H1 (cell line): ENCODE measurements around the gene AK5. TPM values are rescaled to one million over a fixed set of nuclear protein-coding genes. Genes with fewer than 3 reads are reported as not detected.

Experiments used
- CEBPB ChIP-seq: IDR thresholded peaks from 2 replicates; pipeline ENCODE4 v1.6.1; 2012; ENCODE audit warnings: low read depth, low read length
- FOSL1 ChIP-seq: IDR thresholded peaks from 2 replicates; pipeline ENCODE4 v1.6.1; 2011; ENCODE audit warnings: mild to moderate bottlenecking, low read depth, low read length, moderate library complexity; ENCODE audit not compliant: insufficient read depth
- HDAC2 ChIP-seq, 2 experiments: fragments of 300-600 bp in 1 of 2; sonication (generic) in 1 of 2; IDR thresholded peaks; 2 replicates each; pipeline ENCODE4 v1.6.1; 2011 to 2012; ENCODE audit warnings: low read depth in 2 of 2, low read length in 2 of 2, mild to moderate bottlenecking in 2 of 2, moderate library complexity in 2 of 2, borderline replicate concordance in 1 of 2, inconsistent platforms in 1 of 2
- HDAC6 ChIP-seq: IDR thresholded peaks from one replicate; pipeline ENCODE4 v1.7.1; 2012; ENCODE audit warnings: low read depth, mild to moderate bottlenecking, inconsistent platforms, low read length, moderate library complexity
- JUND ChIP-seq: IDR thresholded peaks from 2 replicates; pipeline ENCODE4 v1.6.1; 2011; ENCODE audit warnings: mild to moderate bottlenecking, improper control_type of control experiment, low read length
- KDM5A ChIP-seq: fragments of 200-600 bp; IDR thresholded peaks from 2 replicates; pipeline ENCODE4 v1.7.1; 2012; ENCODE audit warnings: mild to moderate bottlenecking, low read length, inconsistent platforms, mixed read lengths
- SP4 ChIP-seq: IDR thresholded peaks from 2 replicates; pipeline ENCODE4 v1.6.1; 2012; ENCODE audit warnings: low read length, inconsistent platforms
- polyA plus RNA-seq, 7 experiments: library from polyadenylated mRNA; depleted of rRNA in 3 of 7; stranded (reverse) in 5 of 7; unstranded in 2 of 7; fragments of >200 nt in 5 of 7; fragments of 200-250 nt in 2 of 7; gene quantifications; 1 replicate in 5 of 7; 2 replicates in 1 of 7; 4 replicates in 1 of 7; pipeline versions ENCODE4 v1.2.1 to v1.2.3, GENCODE V29; 2011 to 2013; ENCODE audit warnings: missing spikeins in 2 of 7, mixed read lengths in 2 of 7
- total RNA-seq: library from RNA; stranded (reverse); fragmentation: NEBNext Ultra II Directional; extraction: Animal tissue kit (Norgen Biotek cat#: 25700); gene quantifications from 2 replicates; pipeline ENCODE4 v1.2.1, GENCODE V29; 2021

The AK5 gene
- total and polyA plus RNA-seq, 2 of the 8 experiments (the other 6 are each of a cell fraction or from before 2014, with no cell fraction given): 2.0 to 7.1 TPM

GRCh38 chr1:77350012-77350770 is 68.4 kb downstream of the AK5 start (continued):
- TF ChIP-seq HDAC2 (IDR thresholded peaks at IDR 0.05; ENCODE audit: borderline replicate concordance in 1 of 2, low read depth in 2 of 2, low read length in 2 of 2) (no peak), KDM5A (no peak), FOSL1 (no peak), CEBPB (no peak), HDAC6 (no peak), JUND (no peak), SP4 (no peak)
